Measurements from ENCODE around the gene SNX27. TPM values are rescaled to one million over a fixed set of nuclear protein-coding genes. Genes with fewer than 3 reads are reported as not detected.
A peak's percentile ranks its signal among the peaks of the same experiment; 100 is the strongest.

The SNX27 gene
- total and polyA plus RNA-seq, 2 donors (not counting 1 experiment from before 2014, with no cell fraction given), result 29.5 to 38.1 TPM

DNA sequence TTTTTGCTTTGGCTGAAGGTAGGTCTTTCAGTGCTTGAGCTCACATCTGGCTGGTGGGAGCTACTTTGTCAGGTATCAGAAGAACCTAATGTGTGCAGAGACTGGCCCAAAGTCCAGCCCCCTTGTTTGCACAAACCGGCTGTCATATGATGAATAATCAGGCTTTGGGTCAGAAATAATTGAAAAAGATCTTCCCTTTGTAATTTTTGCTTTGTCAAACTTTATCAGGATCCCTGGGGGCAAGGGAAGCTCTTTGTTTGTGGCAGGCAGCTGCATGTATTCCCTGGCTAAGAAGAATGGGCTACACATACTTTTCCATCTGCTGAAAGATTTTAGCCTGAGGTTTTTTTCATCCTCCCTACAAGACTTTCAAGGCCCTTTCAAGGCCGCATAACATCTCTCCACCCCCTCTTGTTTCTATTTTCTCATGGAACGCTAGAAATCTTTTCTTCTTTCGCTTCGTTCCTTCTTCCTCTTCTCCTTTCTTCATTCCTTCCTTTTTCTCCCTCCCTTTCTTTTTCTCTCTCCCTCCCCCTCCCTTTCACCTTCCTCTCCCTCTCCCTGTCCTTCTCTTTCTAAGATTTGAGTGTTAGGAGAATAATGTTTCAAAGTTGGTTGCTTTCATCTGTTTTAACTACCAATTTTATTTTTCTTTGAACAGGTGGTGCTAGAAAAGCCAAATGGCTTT is 46.2 kb upstream of the SNX27 start:
- Histone ChIP-seq H3K9ac (ENCODE audit: insufficient read depth, low read length) (no peak overlapping the region), H2AFZ (ENCODE audit: low read length) (no peak overlapping the region), H3K27ac (ENCODE audit: insufficient read depth, low read length) (no peak overlapping the region), H3K4me3 (replicated peaks in 1 of 4; ENCODE audit: control extremely low read depth in 1 of 4, insufficient read depth in 1 of 4, low read depth in 3 of 4, low read length in 4 of 4) (no peak overlapping the region), H3K9me3 (ENCODE audit: control insufficient read depth, insufficient read depth, low read depth, low read length) (no peaks in the 10 kb centered on the region), H3K27me3 (ENCODE audit: control insufficient read depth, insufficient read depth, low read length) (no peaks in the 10 kb centered on the region), H3K36me3 (ENCODE audit: control insufficient read depth, insufficient read depth, low read length) (no peaks in the 10 kb centered on the region), H4K20me1 (ENCODE audit: control insufficient read depth, extremely low read depth, insufficient read depth, low read length) (no peaks in the 10 kb centered on the region), H3K4me2 (ENCODE audit: extremely low read depth, insufficient read depth, low read length) (no peak overlapping the region), H3K79me2 (ENCODE audit: control insufficient read depth, insufficient read depth, low read length) (no peaks in the 10 kb centered on the region), H3K4me1 (ENCODE audit: control insufficient read depth, extremely low read depth, insufficient read depth, low read length) (peaks cover 9% of the 10 kb centered on the region)
- DNase-seq (ENCODE audit: low read depth in 2 of 2), result no peak
- no peak for TF ChIP-seq CTCF (conservative IDR thresholded peaks at IDR 0.05 in 1 of 2, IDR thresholded peaks at IDR 0.05 in 1 of 2; ENCODE audit: low read depth in 1 of 2, low read length in 2 of 2)
- TF ChIP-seq EZH2 (IDR thresholded peaks at IDR 0.05; ENCODE audit: low read length, missing control alignments), result no peak

- Histone ChIP-seq H4K20me1 (ENCODE audit: control insufficient read depth, extremely low read depth, insufficient read depth, low read length) (no peaks in the 10 kb centered on the region), H3K36me3 (ENCODE audit: control insufficient read depth, insufficient read depth, low read length) (peaks cover 2% of the 10 kb centered on the region), H3K4me1 (ENCODE audit: control insufficient read depth, extremely low read depth, insufficient read depth, low read length) (peaks cover 9% of the 10 kb centered on the region), H3K9ac (ENCODE audit: insufficient read depth, low read length) (no peak overlapping the region), H3K9me3 (ENCODE audit: control insufficient read depth, insufficient read depth, low read depth, low read length) (no peaks in the 10 kb centered on the region), H3K27me3 (ENCODE audit: control insufficient read depth, insufficient read depth, low read length) (no peaks in the 10 kb centered on the region), H3K79me2 (ENCODE audit: control insufficient read depth, insufficient read depth, low read length) (no peaks in the 10 kb centered on the region), H3K27ac (ENCODE audit: insufficient read depth, low read length) (no peak overlapping the region), H3K4me2 (ENCODE audit: extremely low read depth, insufficient read depth, low read length) (no peak overlapping the region), H3K4me3 (replicated peaks in 1 of 4; ENCODE audit: control extremely low read depth in 1 of 4, insufficient read depth in 1 of 4, low read depth in 3 of 4, low read length in 4 of 4) (no peak overlapping the region), H2AFZ (ENCODE audit: low read length) (no peak overlapping the region)
- no peak for TF ChIP-seq EZH2 (IDR thresholded peaks at IDR 0.05; ENCODE audit: low read length, missing control alignments)
- DNase-seq (ENCODE audit: low read depth in 2 of 2), result peak in 1 of 2 donors; percentile 7
Measured at GRCh38 chr1:151568626-151569088, 43.2 kb upstream of the SNX27 start.

DNA sequence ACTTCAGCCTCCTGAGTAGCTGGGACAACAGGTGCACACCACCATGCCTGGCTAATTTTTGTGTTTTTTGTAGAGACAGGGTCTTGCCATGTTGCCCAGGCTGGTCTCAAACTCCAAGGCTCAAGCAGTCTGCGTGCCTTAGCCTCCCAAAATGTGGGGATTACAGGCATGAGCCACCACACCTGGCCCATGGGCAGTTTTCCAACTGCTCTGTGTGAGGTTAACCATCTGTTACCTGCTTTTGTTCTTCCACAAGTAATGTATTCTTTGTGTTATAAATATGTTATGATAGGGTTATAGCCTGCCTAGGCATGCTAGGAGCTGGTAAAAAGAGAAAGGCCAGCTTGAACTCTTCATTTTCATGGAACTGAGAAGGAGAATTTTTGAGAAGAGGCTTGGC is 41.0 kb upstream of the SNX27 start:
- H3K4me2 ChIP-seq (ENCODE audit: extremely low read depth, insufficient read depth, low read length), result no peak overlapping the region
- no peak overlapping the region for H3K4me3 ChIP-seq (replicated peaks in 1 of 4; ENCODE audit: control extremely low read depth in 1 of 4, insufficient read depth in 1 of 4, low read depth in 3 of 4, low read length in 4 of 4)
- TF ChIP-seq EZH2 (IDR thresholded peaks at IDR 0.05; ENCODE audit: low read length, missing control alignments) (no peak), CTCF (conservative IDR thresholded peaks at IDR 0.05 in 1 of 2, IDR thresholded peaks at IDR 0.05 in 1 of 2; ENCODE audit: low read depth in 1 of 2, low read length in 2 of 2) (no peak)
- no peak for DNase-seq (ENCODE audit: low read depth in 2 of 2)
- no peaks in the 10 kb centered on the region for H3K9me3 ChIP-seq (ENCODE audit: control insufficient read depth, insufficient read depth, low read depth, low read length)
- H3K36me3 ChIP-seq (ENCODE audit: control insufficient read depth, insufficient read depth, low read length), result peaks cover 4% of the 10 kb centered on the region
- H3K27ac ChIP-seq (ENCODE audit: insufficient read depth, low read length), result no peak overlapping the region
- H3K27me3 ChIP-seq (ENCODE audit: control insufficient read depth, insufficient read depth, low read length), result no peaks in the 10 kb centered on the region
- no peaks in the 10 kb centered on the region for H3K79me2 ChIP-seq (ENCODE audit: control insufficient read depth, insufficient read depth, low read length)
- no peak overlapping the region for H2AFZ ChIP-seq (ENCODE audit: low read length)
- no peaks in the 10 kb centered on the region for H4K20me1 ChIP-seq (ENCODE audit: control insufficient read depth, extremely low read depth, insufficient read depth, low read length)
- no peak overlapping the region for H3K9ac ChIP-seq (ENCODE audit: insufficient read depth, low read length)
- H3K4me1 ChIP-seq (ENCODE audit: control insufficient read depth, extremely low read depth, insufficient read depth, low read length), result peaks cover 15% of the 10 kb centered on the region

Data from fibroblast of lung (primary cell).